SK-N-SH treated with all-trans-retinoic acid at 6 μM for 48 hours (cell line): ENCODE data around the gene SCO2.

Source experiments
- ATAC-seq: fragments of 200-7000 bp; cut with Tn5 transposase; 3 replicates; pipeline ENCODE4 v1.9.1; 2020; ENCODE audit warnings: mild to moderate bottlenecking, moderate library complexity
- ARNTL ChIP-seq: fragments of 450-650 bp; formaldehyde crosslinking; IDR thresholded peaks from 2 replicates; pipeline ENCODE4 v1.5.0; 2020; ENCODE audit warnings: low read depth, mild to moderate bottlenecking, moderate library complexity, borderline replicate concordance
- CREB5 ChIP-seq: fragments of 250-450 bp; sonication (Bioruptor Pico); IDR thresholded peaks from 2 replicates; pipeline ENCODE4 v1.5.1; 2020; ENCODE audit warnings: low read depth, mild to moderate bottlenecking, moderate library complexity
- CSDC2 ChIP-seq: fragments of 250-450 bp; sonication (Bioruptor Pico); IDR thresholded peaks from 2 replicates; pipeline ENCODE4 v1.5.0; 2020; ENCODE audit warnings: mild to moderate bottlenecking, moderate library complexity
- CSRNP3 ChIP-seq: fragments of 250-450 bp; sonication (Bioruptor Pico); IDR thresholded peaks from 2 replicates; pipeline ENCODE4 v1.5.1; 2021; ENCODE audit warnings: mild to moderate bottlenecking, moderate library complexity
- ESRRG ChIP-seq: fragments of 250-450 bp; sonication (Bioruptor Pico); IDR thresholded peaks from 2 replicates; pipeline ENCODE4 v1.6.1; 2021; ENCODE audit warnings: mild to moderate bottlenecking
- GLIS3 ChIP-seq: fragments of 250-450 bp; sonication (Bioruptor Pico); IDR thresholded peaks from 2 replicates; pipeline ENCODE4 v1.5.0; 2020; ENCODE audit warnings: mild to moderate bottlenecking, moderate library complexity
- ISL1 ChIP-seq: fragments of 250-450 bp; sonication (Bioruptor Pico); IDR thresholded peaks from 2 replicates; pipeline ENCODE4 v2.1.2; 2022; ENCODE audit warnings: mild to moderate bottlenecking, moderate library complexity
- OSR1 ChIP-seq: fragments of 250-450 bp; sonication (Bioruptor Pico); IDR thresholded peaks from 2 replicates; pipeline ENCODE4 v1.8.0; 2022; ENCODE audit warnings: moderate library complexity, mild to moderate bottlenecking, inconsistent platforms
- PATZ1 ChIP-seq: fragments of 250-450 bp; sonication (Bioruptor Pico); IDR thresholded peaks from 2 replicates; pipeline ENCODE4 v1.8.0; 2020; ENCODE audit warnings: mild to moderate bottlenecking, moderate library complexity, borderline replicate concordance
- POU6F1 ChIP-seq: fragments of 250-450 bp; sonication (Bioruptor Pico); IDR thresholded peaks from 2 replicates; pipeline ENCODE4 v1.8.0; 2021; ENCODE audit warnings: low read depth, mild to moderate bottlenecking, moderate library complexity, borderline replicate concordance
- PPARA ChIP-seq: fragments of 250-450 bp; sonication (Bioruptor Pico); IDR thresholded peaks from 2 replicates; pipeline ENCODE4 v1.5.0; 2020; ENCODE audit warnings: mild to moderate bottlenecking, borderline replicate concordance
- RARB ChIP-seq: fragments of 250-450 bp; sonication (Bioruptor Pico); IDR thresholded peaks from 2 replicates; pipeline ENCODE4 v1.8.0; 2021; ENCODE audit warnings: mild to moderate bottlenecking, moderate library complexity
- SNAI2 ChIP-seq: fragments of 250-450 bp; sonication (Bioruptor Pico); IDR thresholded peaks from 2 replicates; pipeline ENCODE4 v1.5.0; 2020; ENCODE audit warnings: mild to moderate bottlenecking, moderate library complexity
- TCF4 ChIP-seq: fragments of 250-450 bp; sonication (Bioruptor Pico); IDR thresholded peaks from 2 replicates; pipeline ENCODE4 v1.8.0; 2021; ENCODE audit warnings: mild to moderate bottlenecking, moderate library complexity, borderline replicate concordance
- TOX ChIP-seq: fragments of 250-450 bp; sonication (Bioruptor Pico); IDR thresholded peaks from 2 replicates; pipeline ENCODE4 v1.8.0; 2021; ENCODE audit warnings: mild to moderate bottlenecking, moderate library complexity, borderline replicate concordance
- TSHZ2 ChIP-seq: fragments of 250-450 bp; sonication (Bioruptor Pico); IDR thresholded peaks from 2 replicates; pipeline ENCODE4 v1.5.0; 2020; ENCODE audit warnings: mild to moderate bottlenecking, moderate library complexity
- ZC3H10 ChIP-seq: fragments of 250-450 bp; sonication (Bioruptor Pico); IDR thresholded peaks from 2 replicates; pipeline ENCODE4 v1.5.1; 2021; ENCODE audit warnings: mild to moderate bottlenecking, moderate library complexity
- ZFP30 ChIP-seq: fragments of 450-650 bp; formaldehyde crosslinking; IDR thresholded peaks from 2 replicates; pipeline ENCODE4 v1.5.0; 2022; ENCODE audit warnings: mild to moderate bottlenecking, moderate library complexity
- ZNF565 ChIP-seq: fragments of 450-650 bp; formaldehyde crosslinking; conservative IDR thresholded peaks from 2 replicates; pipeline ENCODE4 v1.5.0; 2020; ENCODE audit warnings: low read depth, mild to moderate bottlenecking, moderate library complexity
- ZNF70 ChIP-seq: fragments of 450-650 bp; formaldehyde crosslinking; IDR thresholded peaks from 2 replicates; pipeline ENCODE4 v1.5.0; 2020; ENCODE audit warnings: mild to moderate bottlenecking, moderate library complexity
- ZNF8 ChIP-seq: fragments of 450-650 bp; formaldehyde crosslinking; IDR thresholded peaks from 2 replicates; pipeline ENCODE4 v1.5.0; 2020; ENCODE audit warnings: mild to moderate bottlenecking, moderate library complexity

Gene SCO2

GRCh38 chr22:50490531-50491308 lies 34.7 kb downstream of the SCO2 start:
- no peak for ATAC-seq
- no peak for TF ChIP-seq ZNF70 (CRISPR knock-in tag)
- TF ChIP-seq PATZ1 (CRISPR knock-in tag): no peak
- no peak for TF ChIP-seq TCF4 (CRISPR knock-in tag)
- TF ChIP-seq SNAI2 (CRISPR knock-in tag): no peak
- TF ChIP-seq ESRRG: no peak
- TF ChIP-seq CSRNP3 (CRISPR knock-in tag): no peak
- no peak for TF ChIP-seq ZC3H10 (CRISPR knock-in tag)
- no peak for TF ChIP-seq PPARA (CRISPR knock-in tag)
- TF ChIP-seq TSHZ2 (CRISPR knock-in tag): no peak
- no peak for TF ChIP-seq ZNF565 (CRISPR knock-in tag)

- ATAC-seq: no peak
- TF ChIP-seq CSRNP3 (CRISPR knock-in tag) (no peak), POU6F1 (CRISPR knock-in tag) (no peak), CSDC2 (CRISPR knock-in tag) (no peak), ZNF70 (CRISPR knock-in tag) (no peak), OSR1 (CRISPR knock-in tag) (no peak), ZFP30 (CRISPR knock-in tag) (no peak), RARB (CRISPR knock-in tag) (no peak), GLIS3 (CRISPR knock-in tag) (no peak), PATZ1 (CRISPR knock-in tag) (no peak), TOX (CRISPR knock-in tag) (no peak), ARNTL (CRISPR knock-in tag) (no peak), ZNF8 (no peak), PPARA (CRISPR knock-in tag) (no peak), CREB5 (CRISPR knock-in tag) (no peak), SNAI2 (CRISPR knock-in tag) (no peak), ZC3H10 (CRISPR knock-in tag) (no peak), ISL1 (CRISPR knock-in tag) (no peak), TCF4 (CRISPR knock-in tag) (no peak)
Observed at GRCh38 chr22:50489363-50490243, 35.8 kb downstream of the SCO2 start.
